Measurements from ENCODE around the gene ADAMTS2.
"Not testable (repeated sequence)": the region's sequence is repeated elsewhere in the genome, so short reads cannot be mapped to it uniquely, and the experiment has no call there.

Gene ADAMTS2

GRCh38 chr5:179118756-179119414 lies 226.4 kb downstream of the ADAMTS2 start:
- no peak for DNase-seq

- DNase-seq, result no peak
These were observed 226.9 kb downstream of the ADAMTS2 start for GRCh38 chr5:179118338-179118737.

- no peak for DNase-seq
These were observed 229.3 kb downstream of the ADAMTS2 start for GRCh38 chr5:179115845-179116524.

DNA sequence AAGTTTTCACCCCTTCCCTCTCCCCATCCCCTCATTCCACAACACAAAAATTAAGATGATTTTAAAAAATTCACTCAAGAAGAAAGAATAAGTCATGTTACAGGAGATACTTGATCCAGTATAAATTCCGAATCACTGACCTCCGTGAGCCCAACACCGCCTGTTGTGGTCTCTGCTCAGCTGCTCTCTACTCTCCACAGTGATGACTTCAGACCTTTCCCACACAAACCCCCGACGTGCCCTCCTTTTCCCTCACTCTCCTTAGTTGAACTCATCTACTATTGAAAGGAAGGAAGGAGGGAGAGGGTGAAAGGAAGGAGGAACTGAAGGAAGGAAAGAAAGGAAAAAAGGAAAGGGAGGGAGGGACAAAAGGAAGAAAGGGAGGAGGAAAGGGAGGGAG lies 230.0 kb downstream of the ADAMTS2 start:
- DNase-seq, result no peak

GRCh38 chr5:179114756-179115155 lies 230.5 kb downstream of the ADAMTS2 start:
- no peak for DNase-seq

DNA sequence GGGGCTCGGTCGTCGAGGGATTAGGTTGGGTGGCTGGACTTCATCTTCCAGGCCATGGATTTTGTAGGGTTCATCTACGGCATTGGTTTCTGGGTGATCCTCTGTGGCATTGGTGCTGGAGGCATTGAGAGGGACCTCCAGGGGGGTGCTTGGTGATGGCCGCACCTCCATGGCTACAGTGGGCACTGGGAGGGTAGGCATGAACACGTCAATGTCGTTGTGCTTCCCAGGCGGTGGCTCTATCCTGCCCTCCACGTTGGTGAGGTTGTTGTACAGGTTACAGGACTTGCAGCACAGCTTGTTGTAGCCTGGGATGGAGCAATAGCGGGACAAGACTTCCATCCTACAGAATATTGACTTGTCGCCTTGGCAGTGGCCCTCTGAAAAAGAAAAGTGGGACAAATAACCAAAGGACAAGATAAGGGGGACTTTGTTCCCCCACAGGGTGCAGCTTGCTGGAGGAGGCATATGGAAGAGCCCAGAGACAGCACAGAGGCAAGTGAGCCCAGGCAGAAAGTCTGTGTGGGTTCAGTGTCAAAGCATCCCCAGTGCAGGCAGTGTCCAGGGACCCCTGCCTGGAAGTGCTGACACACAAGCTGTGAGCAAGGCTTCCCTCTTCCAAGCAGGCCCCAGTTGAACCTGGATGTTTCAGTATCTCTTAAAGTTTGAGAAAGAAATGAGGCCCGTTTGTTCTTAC lies 231.2 kb downstream of the ADAMTS2 start:
- DNase-seq, result no peak

DNA sequence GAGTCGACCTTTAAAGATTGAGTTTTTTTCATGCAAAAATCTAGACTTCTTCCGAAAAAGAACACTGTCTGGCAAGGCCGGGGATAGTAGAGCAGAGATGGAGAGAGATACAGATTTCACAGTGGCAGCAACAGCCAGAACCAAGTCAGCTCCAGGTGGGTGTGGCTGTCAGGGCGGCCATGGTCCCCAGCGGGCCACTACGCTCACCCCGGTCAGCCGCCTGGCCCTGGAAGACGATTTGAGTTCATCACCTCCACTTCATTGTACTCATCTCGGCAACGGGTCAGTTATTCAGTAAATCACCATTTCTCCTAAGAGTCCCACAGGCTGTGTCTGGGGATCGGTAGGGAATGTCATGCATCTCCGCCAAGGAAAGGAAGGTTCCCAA lies 232.1 kb downstream of the ADAMTS2 start:
- no peak for DNase-seq

DNA sequence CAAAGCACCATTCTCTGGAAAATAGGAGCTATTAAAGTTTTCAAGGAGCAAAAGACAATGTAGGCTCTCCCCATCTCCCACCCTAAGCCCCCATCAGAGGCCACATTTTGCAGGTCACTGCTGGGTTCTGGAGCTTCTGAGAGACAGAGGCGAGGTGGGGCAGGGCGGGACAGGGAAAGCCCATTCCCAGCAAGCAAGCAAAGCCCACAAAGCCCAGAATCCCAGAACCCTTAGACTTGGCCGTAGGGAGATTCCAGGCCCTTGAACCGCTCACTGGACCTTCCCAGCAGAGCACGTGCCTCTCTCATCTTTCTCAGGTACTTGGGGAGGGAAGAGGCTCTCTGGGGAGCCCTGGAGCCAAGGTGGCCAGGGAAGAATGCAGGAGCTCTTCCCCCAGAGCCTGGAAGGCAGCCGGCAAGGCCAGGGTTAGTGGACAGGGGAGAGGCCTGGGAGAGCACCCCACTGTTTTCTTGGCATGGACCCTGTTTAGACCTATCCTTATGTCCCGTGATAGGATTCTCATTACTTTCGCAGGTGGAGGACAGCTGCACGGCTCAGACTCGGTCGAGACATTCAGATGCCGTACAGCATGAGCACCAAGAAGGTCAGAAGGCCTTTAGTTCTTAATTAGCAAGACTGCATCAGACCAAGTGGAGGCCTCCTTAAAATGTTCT lies 232.7 kb downstream of the ADAMTS2 start:
- no peak for DNase-seq

DNA sequence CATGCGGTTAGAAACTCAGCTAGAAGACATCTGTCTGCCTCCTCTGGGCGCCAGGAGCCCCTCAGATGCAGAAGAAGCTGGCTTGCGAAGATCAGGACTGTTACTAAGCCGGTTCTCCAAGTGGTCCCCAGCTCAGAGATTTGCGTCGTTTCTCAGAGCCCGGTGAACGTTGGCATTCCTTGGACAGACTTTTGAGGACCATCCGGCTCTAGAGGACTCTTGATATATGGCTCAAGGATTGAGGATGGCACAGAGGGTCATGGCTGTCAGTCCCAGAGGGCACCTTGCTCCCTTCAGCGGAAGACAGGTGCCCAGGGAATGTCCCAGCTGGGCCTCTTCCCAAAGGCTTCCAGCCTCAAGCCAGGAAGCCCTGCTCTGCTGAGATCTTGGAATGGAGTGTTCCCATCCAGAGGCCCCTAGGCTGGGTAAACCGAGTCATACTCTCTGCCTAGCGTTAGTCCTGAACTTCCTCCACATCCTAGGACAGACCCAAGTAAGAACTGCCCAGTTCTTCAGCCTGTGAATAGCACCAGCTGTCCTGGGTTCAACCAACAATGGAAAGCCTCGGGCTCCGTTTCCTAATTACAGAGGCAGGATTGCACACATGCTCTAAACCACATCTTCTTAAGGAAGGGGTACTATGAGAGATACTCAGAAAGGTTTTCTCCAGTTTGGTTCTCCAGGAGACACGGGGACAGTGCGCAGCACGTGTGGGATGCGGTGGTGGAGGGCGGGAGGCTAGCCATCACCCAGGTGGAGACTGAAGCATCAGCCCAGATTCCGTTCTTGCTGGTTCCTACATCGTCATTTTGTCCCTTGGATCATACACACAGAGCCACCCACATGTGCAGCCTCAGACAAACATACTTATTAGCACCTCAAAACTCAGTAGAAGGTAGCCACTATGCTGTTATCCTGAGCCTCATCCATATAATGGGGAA lies 233.7 kb downstream of the ADAMTS2 start:
- no peak for DNase-seq

- no peak for DNase-seq
These were observed 234.7 kb downstream of the ADAMTS2 start for GRCh38 chr5:179110528-179110927.

- not testable (repeated sequence) for DNase-seq
These were observed 244.0 kb downstream of the ADAMTS2 start for GRCh38 chr5:179101282-179101681.

GRCh38 chr5:179089502-179089901 lies 255.8 kb downstream of the ADAMTS2 start:
- no peak for DNase-seq

DNA sequence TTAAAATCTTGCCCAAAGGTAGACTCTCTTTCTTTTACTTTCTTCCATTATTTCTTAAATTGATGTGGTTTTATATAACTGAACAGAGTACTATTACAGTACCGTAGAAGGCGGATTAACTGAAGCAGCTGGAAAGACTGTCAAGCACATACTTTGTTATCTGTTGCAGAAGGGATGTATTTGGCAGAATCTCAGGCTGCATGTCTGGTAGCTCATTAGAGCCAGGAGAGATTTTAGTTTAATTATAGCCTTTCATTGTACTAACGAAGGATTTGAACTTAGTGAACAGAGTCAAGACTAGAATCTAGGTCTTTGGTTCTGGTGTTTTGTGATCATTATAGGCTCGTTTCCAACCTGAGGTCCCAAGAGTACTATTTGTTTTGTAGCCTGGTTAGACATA lies 264.5 kb downstream of the ADAMTS2 start:
- no peak for DNase-seq

DNA sequence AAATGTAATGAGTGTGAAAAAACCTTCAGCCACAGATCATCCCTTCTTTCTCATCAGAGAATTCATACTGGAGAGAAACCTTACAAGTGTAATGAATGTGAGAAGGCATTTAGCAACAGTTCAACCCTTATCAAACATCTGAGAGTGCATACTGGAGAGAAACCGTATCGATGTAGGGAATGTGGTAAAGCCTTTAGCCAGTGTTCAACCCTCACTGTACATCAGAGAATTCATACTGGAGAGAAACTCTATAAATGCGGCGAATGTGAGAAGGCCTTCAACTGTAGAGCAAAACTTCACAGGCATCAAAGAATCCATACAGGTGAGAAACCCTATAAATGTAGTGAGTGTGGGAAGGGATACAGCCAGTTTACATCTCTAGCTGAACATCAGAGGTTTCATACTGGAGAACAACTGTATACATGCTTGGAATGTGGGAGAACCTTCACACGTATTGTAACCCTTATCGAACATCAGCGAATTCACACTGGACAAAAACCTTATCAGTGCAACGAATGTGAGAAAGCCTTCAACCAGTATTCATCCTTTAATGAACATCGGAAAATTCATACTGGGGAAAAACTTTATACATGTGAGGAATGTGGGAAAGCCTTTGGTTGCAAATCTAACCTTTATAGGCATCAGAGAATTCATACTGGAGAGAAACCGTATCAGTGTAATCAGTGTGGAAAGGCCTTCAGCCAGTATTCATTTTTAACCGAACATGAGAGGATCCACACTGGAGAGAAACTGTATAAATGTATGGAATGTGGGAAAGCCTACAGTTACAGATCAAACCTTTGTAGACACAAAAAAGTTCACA lies 265.9 kb downstream of the ADAMTS2 start:
- no peak for DNase-seq

GRCh38 chr5:179065703-179066102 lies 279.6 kb downstream of the ADAMTS2 start:
- DNase-seq, result no peak

GRCh38 chr5:179061025-179061424 lies 284.2 kb downstream of the ADAMTS2 start:
- no peak for DNase-seq

All from stimulated activated naive CD4-positive, alpha-beta T cell (primary cell).